ENCODE measurements around the gene RBP3.
A peak's percentile ranks its signal among the peaks of the same experiment; 100 is the strongest.

RBP3 gene

GRCh38 chr10:47337310-47337709 is 10.9 kb upstream of the RBP3 start:
- CTCF ChIA-PET: no interaction called here
- DNase-seq (ENCODE audit: extremely low spot score): no peak
- no peak for TF ChIP-seq CTCF (IDR thresholded peaks at IDR 0.05; ENCODE audit: control extremely low read depth, extremely low read depth, low read depth, missing control alignments)
- POLR2A ChIA-PET: no interaction called here

GRCh38 chr10:47339186-47339735 is 8.9 kb upstream of the RBP3 start:
- ChIA-PET CTCF (interaction anchor here (0.8 to 3.9 kb wide), 7 partner anchors 8 to 313 kb away, joined by 3 to 18 read pairs (median 8); no protein-coding TSS in a partner anchor), POLR2A (no interaction called here)
- no peak for DNase-seq (ENCODE audit: extremely low spot score)
- no peak for TF ChIP-seq CTCF (IDR thresholded peaks at IDR 0.05; ENCODE audit: control extremely low read depth, extremely low read depth, low read depth, missing control alignments)

- DNase-seq (ENCODE audit: extremely low spot score): no peak
- POLR2A ChIA-PET: no interaction called here
- CTCF ChIA-PET: interaction anchor here (0.9 to 3.9 kb wide), 18 partner anchors 8 to 340 kb away, joined by 3 to 18 read pairs (median 4); no protein-coding TSS in a partner anchor
- no peak for TF ChIP-seq CTCF (IDR thresholded peaks at IDR 0.05; ENCODE audit: control extremely low read depth, extremely low read depth, low read depth, missing control alignments)
Measured at GRCh38 chr10:47339759-47340607, 8.2 kb upstream of the RBP3 start.

- peak; percentile 94 for TF ChIP-seq CTCF (IDR thresholded peaks at IDR 0.05; ENCODE audit: control extremely low read depth, extremely low read depth, low read depth, missing control alignments)
- DNase-seq (ENCODE audit: extremely low spot score): peak; percentile 77
- ChIA-PET POLR2A (no interaction called here), CTCF (interaction anchor here (0.6 to 3.9 kb wide), 25 partner anchors 9 to 340 kb away, joined by 3 to 18 read pairs (median 4); partner anchors contain the start of gene GDF2)
Measured at GRCh38 chr10:47340608-47341170, 7.5 kb upstream of the RBP3 start.

- DNase-seq (ENCODE audit: extremely low spot score): no peak
- no peak for TF ChIP-seq CTCF (IDR thresholded peaks at IDR 0.05; ENCODE audit: control extremely low read depth, extremely low read depth, low read depth, missing control alignments)
- ChIA-PET POLR2A (no interaction called here), CTCF (no interaction called here)
Measured at GRCh38 chr10:47344996-47345870, 2.9 kb upstream of the RBP3 start.
